HepG2 (cell line): Measurements from ENCODE around the gene LCN2. TPM values are rescaled to one million over a fixed set of nuclear protein-coding genes. Genes with fewer than 3 reads are reported as not detected.

Experiments
- ATAC-seq: fragments of 200-7000 bp; cut with Tn5 transposase; 3 replicates; pipeline ENCODE4 v1.9.1; 2020; ENCODE audit warnings: mild to moderate bottlenecking, moderate library complexity
- BruUV-seq: library from RNA; stranded (reverse); fragments of 400-500 nt; replicated peaks from 2 replicates; lab custom pipeline; 2021; lab: Mats Ljungman, UMichigan
- CTCF ChIA-PET: fragments of 300-600 bp; formaldehyde crosslinking; extraction: SDS; loops from one replicate; lab custom pipeline; 2021; ENCODE audit warnings: low total read pairs, inconsistent platforms, low intra/inter-chr PET ratio; lab: Yijun Ruan, JAX
- POLR2A ChIA-PET: fragments of 350-600 bp; sonication (Branson Sonifier 250); formaldehyde crosslinking; loops from one replicate; lab custom pipeline; 2020; ENCODE audit warnings: antibody characterized with exemption, inconsistent platforms; lab: Yijun Ruan, JAX
- DNase-seq: peaks from one replicate; pipeline ENCODE4 v3.0.0-alpha.2; 2015; ENCODE audit warnings: low spot score
- FAIRE-seq: peaks from 3 replicates; lab custom pipeline; 2011; peaks lifted over from hg19 to GRCh38; lab: Jason Lieb, UNC
- H2AFZ ChIP-seq: one replicate; pipeline ENCODE4 v1.6.1; 2011; ENCODE audit warnings: low read length, inconsistent platforms
- H3K27ac ChIP-seq: fragments of 300-600 bp; 3 replicates; pipeline ENCODE4 v1.8.0; 2011; ENCODE audit warnings: mixed run types, mild to moderate bottlenecking, mixed read lengths, low read length, inconsistent platforms; ENCODE audit not compliant: insufficient read depth; ENCODE audit errors: extremely low read length
- H3K27me3 ChIP-seq, 2 experiments: fragments of 200-600 bp in 1 of 2; 2 replicates in 1 of 2; 3 replicates in 1 of 2; pipeline versions ENCODE4 v1.6.0 to v1.8.0; 2011; ENCODE audit warnings: low read length in 2 of 2, mild to moderate bottlenecking in 2 of 2, moderate library complexity in 2 of 2, inconsistent platforms in 1 of 2; ENCODE audit not compliant: insufficient read depth in 2 of 2, control insufficient read depth in 1 of 2
- H3K36me3 ChIP-seq, 2 experiments: fragments of 200-600 bp in 1 of 2; replicated peaks in 1 of 2; 2 replicates in 1 of 2; 3 replicates in 1 of 2; pipeline versions ENCODE4 v1.5.1 to v1.8.0; 2011; ENCODE audit warnings: low read length in 2 of 2, inconsistent platforms in 1 of 2; ENCODE audit not compliant: insufficient read depth in 2 of 2, control insufficient read depth in 1 of 2
- H3K4me1 ChIP-seq: 2 replicates; pipeline ENCODE4 v1.5.1; 2012; ENCODE audit warnings: low read length, inconsistent platforms; ENCODE audit not compliant: insufficient read depth
- H3K4me2 ChIP-seq: 2 replicates; pipeline ENCODE4 v1.6.0; 2011; ENCODE audit warnings: low read depth, low read length, inconsistent platforms
- H3K4me3 ChIP-seq, 3 experiments: fragments of 200-600 bp in 1 of 3; sonication (generic), shearing (Covaris generic) in 1 of 3; replicated peaks in 1 of 3; 2 replicates each; pipeline ENCODE4 v1.5.1; 2011 to 2016; ENCODE audit warnings: low read length in 3 of 3, inconsistent platforms in 2 of 3, low read depth in 2 of 3, mild to moderate bottlenecking in 2 of 3, control low read depth in 1 of 3, mixed read lengths in 1 of 3; ENCODE audit not compliant: insufficient read depth in 1 of 3
- H3K79me2 ChIP-seq: one replicate; pipeline ENCODE4 v1.6.1; 2011; ENCODE audit warnings: low read length, inconsistent platforms; ENCODE audit not compliant: insufficient read depth
- H3K9ac ChIP-seq: 2 replicates; pipeline ENCODE4 v1.6.0; 2011; ENCODE audit warnings: mild to moderate bottlenecking, low read depth, low read length, inconsistent platforms; ENCODE audit not compliant: insufficient read depth
- H3K9me3 ChIP-seq: 2 replicates; pipeline ENCODE4 v1.5.1; 2012; ENCODE audit warnings: mild to moderate bottlenecking, low read length
- H4K20me1 ChIP-seq: 2 replicates; pipeline ENCODE4 v1.6.0; 2011; ENCODE audit warnings: inconsistent platforms, mild to moderate bottlenecking, low read length, moderate library complexity; ENCODE audit not compliant: insufficient read depth
- AHR ChIP-seq: IDR thresholded peaks from 2 replicates; pipeline ENCODE4 v1.6.1; 2018; ENCODE audit warnings: missing genetic modification reagents, missing compliant biosample characterization
- E2F5 ChIP-seq: sonication (generic); formaldehyde crosslinking; conservative IDR thresholded peaks from 2 replicates; pipeline ENCODE4 v1.4.0; 2020; ENCODE audit warnings: missing genetic modification reagents
- ELF3 ChIP-seq: IDR thresholded peaks from 2 replicates; pipeline ENCODE4 v1.6.1; 2016; ENCODE audit warnings: missing genetic modification reagents, missing compliant biosample characterization
- FOXP1 ChIP-seq, 2 experiments: fragments of 450-650 bp in 1 of 2; IDR thresholded peaks; 2 replicates each; pipeline ENCODE4 v1.6.1; 2017 to 2018; ENCODE audit warnings: antibody characterized with exemption in 1 of 2
- GABPB1 ChIP-seq: IDR thresholded peaks from 2 replicates; pipeline ENCODE4 v1.6.1; 2016; ENCODE audit warnings: mild to moderate bottlenecking, missing genetic modification reagents, moderate library complexity, missing compliant biosample characterization
- GATAD2A ChIP-seq: IDR thresholded peaks from 2 replicates; pipeline ENCODE4 v1.6.1; 2016
- HIVEP1 ChIP-seq: sonication (generic); formaldehyde crosslinking; IDR thresholded peaks from 2 replicates; pipeline ENCODE4 v1.4.0; 2020; ENCODE audit warnings: mild to moderate bottlenecking, missing genetic modification reagents
- HMG20A ChIP-seq: IDR thresholded peaks from 2 replicates; pipeline ENCODE4 v1.6.1; 2016; ENCODE audit warnings: borderline replicate concordance
- IKZF4 ChIP-seq: sonication (generic); formaldehyde crosslinking; IDR thresholded peaks from 2 replicates; pipeline ENCODE4 v1.5.1; 2020; ENCODE audit warnings: borderline replicate concordance, mild to moderate bottlenecking, low read depth, missing genetic modification reagents; ENCODE audit errors: not compliant biosample characterization
- KIAA2018 ChIP-seq: sonication (generic); formaldehyde crosslinking; IDR thresholded peaks from 2 replicates; pipeline ENCODE4 v1.5.0; 2020; ENCODE audit warnings: mild to moderate bottlenecking, missing genetic modification reagents, borderline replicate concordance
- MAFG ChIP-seq: sonication (generic); formaldehyde crosslinking; IDR thresholded peaks from 2 replicates; pipeline ENCODE4 v1.5.1; 2020; ENCODE audit warnings: mild to moderate bottlenecking, missing genetic modification reagents
- NFIC ChIP-seq: IDR thresholded peaks from 2 replicates; pipeline ENCODE4 v1.6.1; 2012; ENCODE audit warnings: mild to moderate bottlenecking, low read length, inconsistent platforms
- SP2 ChIP-seq: sonication (generic); formaldehyde crosslinking; IDR thresholded peaks from 2 replicates; pipeline ENCODE4 v1.5.1; 2020; ENCODE audit warnings: mild to moderate bottlenecking, missing genetic modification reagents
- ZFP1 ChIP-seq: IDR thresholded peaks from 2 replicates; pipeline ENCODE4 v1.6.1; 2016
- ZKSCAN1 ChIP-seq: fragments of 150-350 bp; IDR thresholded peaks from 2 replicates; pipeline ENCODE4 v1.6.1; 2014; ENCODE audit warnings: low read length
- ZNF562 ChIP-seq: sonication (generic); formaldehyde crosslinking; IDR thresholded peaks from 2 replicates; pipeline ENCODE4 v1.8.0; 2022; ENCODE audit warnings: missing genetic modification reagents, borderline replicate concordance
- ZNF660 ChIP-seq: sonication (generic); formaldehyde crosslinking; IDR thresholded peaks from 2 replicates; pipeline ENCODE4 v1.5.1; 2020; ENCODE audit warnings: mild to moderate bottlenecking, low read depth, missing genetic modification reagents, borderline replicate concordance
- ZZZ3 ChIP-seq: sonication (generic); formaldehyde crosslinking; IDR thresholded peaks from 2 replicates; pipeline ENCODE4 v1.4.0; 2020; ENCODE audit warnings: missing genetic modification reagents, mild to moderate bottlenecking, borderline replicate concordance
- WGBS: methylation state at CpG from one replicate; pipeline ENCODE4 v1.1.6; 2017; ENCODE audit warnings: low lambda C conversion rate; 5-methylcytosine and 5-hydroxymethylcytosine counted together
- in situ Hi-C: cut with HindIII; loops from 2 replicates; pipeline ENCODE4 v1.10.0; 2017; ENCODE audit warnings: low pct_unique_long_range_greater_than_20kb; ENCODE audit not compliant: extremely low pct_ligation_motif_present
- intact Hi-C: fragments of 100-400 bp; cut with micrococcal nuclease; formaldehyde crosslinking; loops from one replicate; pipeline ENCODE4 v1.10.0; 2022; ENCODE audit not compliant: unreplicated experiment
- polyA plus RNA-seq, 8 experiments: library from polyadenylated mRNA; depleted of rRNA in 3 of 8; stranded (reverse) in 7 of 8; unstranded in 1 of 8; fragments of >200 nt; fragmentation: Illumina TruSeq in 4 of 8; extraction: Trizol in 4 of 8; gene quantifications; 2 replicates each; pipeline versions ENCODE4 v1.2.1 to v1.2.3, GENCODE V29; 2011 to 2016; ENCODE audit warnings: low read depth in 4 of 8, missing spikeins in 1 of 8, mixed read lengths in 1 of 8; ENCODE audit not compliant: insufficient read depth in 1 of 8
- total RNA-seq, 5 experiments: library from RNA; depleted of rRNA; stranded (reverse); fragments of >200 nt; fragmentation: Illumina TruSeq; extraction: Trizol; gene quantifications; 2 replicates each; pipeline ENCODE4 v1.2.3, GENCODE V29; 2016; ENCODE audit warnings: low read depth in 1 of 5
- TF ChIP-seq, protein P1 (sequence below): sonication (generic); formaldehyde crosslinking; IDR thresholded peaks from 2 replicates; pipeline ENCODE4 v1.5.0; 2020; ENCODE audit warnings: mild to moderate bottlenecking, low read depth, missing genetic modification reagents, borderline replicate concordance

Gene LCN2
- total and polyA plus RNA-seq, 2 of the 13 experiments (the other 11 are each of a cell fraction or from before 2014, with no cell fraction given), result 0.38 to 1.4 TPM

- TF ChIP-seq KIAA2018 (CRISPR knock-in tag) (no peak), ZFP1 (CRISPR knock-in tag) (no peak), GATAD2A (CRISPR knock-in tag) (no peak), AHR (CRISPR knock-in tag) (no peak), IKZF4 (CRISPR knock-in tag) (no peak), ZKSCAN1 (no peak), GABPB1 (CRISPR knock-in tag) (no peak), SP2 (CRISPR knock-in tag) (no peak), HMG20A (CRISPR knock-in tag) (no peak), NFIC (no peak), E2F5 (no peak), ELF3 (no peak), FOXP1 (IDR thresholded peaks at IDR 0.05) (no peak), FOXP1 (CRISPR knock-in tag; IDR thresholded peaks at IDR 0.05) (no peak), MAFG (CRISPR knock-in tag) (no peak), ZZZ3 (CRISPR knock-in tag) (no peak), ZNF562 (no peak), HIVEP1 (CRISPR knock-in tag) (no peak), ZNF660 (no peak)
- TF ChIP-seq, protein P1, sequence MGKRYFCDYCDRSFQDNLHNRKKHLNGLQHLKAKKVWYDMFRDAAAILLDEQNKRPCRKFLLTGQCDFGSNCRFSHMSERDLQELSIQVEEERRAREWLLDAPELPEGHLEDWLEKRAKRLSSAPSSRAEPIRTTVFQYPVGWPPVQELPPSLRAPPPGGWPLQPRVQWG (CRISPR knock-in tag), result no peak
- POLR2A ChIA-PET, result no interaction called here
- in situ Hi-C loops (no loop called here), intact Hi-C loops (no loop called here)
- DNase-seq (no peak), FAIRE-seq (no peak), ATAC-seq (no peak)
- CTCF ChIA-PET, result no interaction called here
- Histone ChIP-seq H3K27me3 (no peaks in the 10 kb centered on the region), H3K79me2 (no peaks in the 10 kb centered on the region), H3K4me1 (no peaks in the 10 kb centered on the region), H2AFZ (no peak overlapping the region), H3K9me3 (no peaks in the 10 kb centered on the region), H3K4me3 (no peak overlapping the region), H4K20me1 (no peaks in the 10 kb centered on the region), H3K36me3 (peaks cover 19 to 61% of the 10 kb centered on the region in 2 experiments; a peak in 4 of 5 replicates), H3K27ac (no peak overlapping the region), H3K4me2 (no peak overlapping the region), H3K9ac (no peak overlapping the region)
- 96% methylated on average over 3 of the region's 4 CpGs for WGBS
- BruUV-seq, result no TSS peak
These were observed 18.0 kb downstream of the LCN2 start for GRCh38 chr9:128167209-128167608.
